ENCODE measurements around the gene PDE2A.

DNA sequence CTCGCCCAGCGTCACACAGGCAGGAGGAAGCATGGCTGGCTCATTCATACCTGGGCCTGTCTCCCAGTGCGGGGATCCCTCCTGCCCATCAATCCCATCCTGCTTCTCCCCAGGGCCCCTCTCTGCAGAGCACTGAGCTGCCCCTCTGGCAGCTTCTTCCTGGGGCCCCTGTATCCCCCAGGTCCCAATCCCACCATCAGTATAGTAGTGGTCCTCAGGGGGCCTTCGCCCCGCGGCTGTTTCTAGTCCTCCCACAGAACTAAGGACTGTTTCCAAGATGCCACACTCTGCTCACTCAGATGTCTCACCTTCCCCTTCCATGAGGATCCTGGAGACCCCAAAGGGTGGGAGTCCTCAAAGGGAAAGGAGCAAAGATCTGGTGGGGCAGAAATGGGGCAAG is 97.6 kb downstream of the PDE2A start:
- TF ChIP-seq, protein P1, sequence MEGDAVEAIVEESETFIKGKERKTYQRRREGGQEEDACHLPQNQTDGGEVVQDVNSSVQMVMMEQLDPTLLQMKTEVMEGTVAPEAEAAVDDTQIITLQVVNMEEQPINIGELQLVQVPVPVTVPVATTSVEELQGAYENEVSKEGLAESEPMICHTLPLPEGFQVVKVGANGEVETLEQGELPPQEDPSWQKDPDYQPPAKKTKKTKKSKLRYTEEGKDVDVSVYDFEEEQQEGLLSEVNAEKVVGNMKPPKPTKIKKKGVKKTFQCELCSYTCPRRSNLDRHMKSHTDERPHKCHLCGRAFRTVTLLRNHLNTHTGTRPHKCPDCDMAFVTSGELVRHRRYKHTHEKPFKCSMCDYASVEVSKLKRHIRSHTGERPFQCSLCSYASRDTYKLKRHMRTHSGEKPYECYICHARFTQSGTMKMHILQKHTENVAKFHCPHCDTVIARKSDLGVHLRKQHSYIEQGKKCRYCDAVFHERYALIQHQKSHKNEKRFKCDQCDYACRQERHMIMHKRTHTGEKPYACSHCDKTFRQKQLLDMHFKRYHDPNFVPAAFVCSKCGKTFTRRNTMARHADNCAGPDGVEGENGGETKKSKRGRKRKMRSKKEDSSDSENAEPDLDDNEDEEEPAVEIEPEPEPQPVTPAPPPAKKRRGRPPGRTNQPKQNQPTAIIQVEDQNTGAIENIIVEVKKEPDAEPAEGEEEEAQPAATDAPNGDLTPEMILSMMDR (IDR thresholded peaks at IDR 0.05): no peak
- no peak for TF ChIP-seq POLR2A (IDR thresholded peaks at IDR 0.05; ENCODE audit: low read depth)

All from esophagus muscularis mucosa (tissue), 3 donors.